ENCODE measurements around the gene RIC3. TPM values are rescaled to one million over a fixed set of nuclear protein-coding genes. Genes with fewer than 3 reads are reported as not detected.

Gene RIC3
- 2.3 and 3.2 TPM in 2 replicates for total RNA-seq

GRCh38 chr11:8168485-8169257, at the start of gene RIC3:
Gene RIC3 (minus strand): TSS chr11:8169025. CDS start chr11:8168989, 36 bp downstream.
- H3K27ac Mint-ChIP-seq, result no peak within 1 kb of the TSS
- no peak for DNase-seq (ENCODE audit: low spot score)
- H3K4me1 Mint-ChIP-seq (ENCODE audit: low read depth), result peaks cover 9% of the 10 kb centered on the region
- intact Hi-C loops (cut with micrococcal nuclease), result no loop called here
- peaks cover 32% of the 10 kb centered on the region for H3K27me3 Mint-ChIP-seq (ENCODE audit: low read depth)
- no peaks in the 10 kb centered on the region for H3K9me3 Mint-ChIP-seq
- peaks cover 2% of the 10 kb centered on the region for H3K36me3 Mint-ChIP-seq (ENCODE audit: low read depth)
- H3K4me3 Mint-ChIP-seq (ENCODE audit: low read depth), result peak within 1 kb of the TSS; percentile 71

- Mint-ChIP-seq H3K27ac (no peak overlapping the region), H3K4me3 (ENCODE audit: low read depth) (no peak overlapping the region), H3K27me3 (ENCODE audit: low read depth) (peaks cover 2% of the 10 kb centered on the region), H3K36me3 (ENCODE audit: low read depth) (no peaks in the 10 kb centered on the region), H3K9me3 (no peaks in the 10 kb centered on the region), H3K4me1 (ENCODE audit: low read depth) (peaks cover 2% of the 10 kb centered on the region)
- DNase-seq (ENCODE audit: low spot score), result no peak
- intact Hi-C loops (cut with micrococcal nuclease), result no loop called here
Observed at GRCh38 chr11:8218409-8218808, 49.6 kb upstream of the RIC3 start.

- no peak for DNase-seq (ENCODE audit: low spot score)
- Mint-ChIP-seq H3K4me3 (ENCODE audit: low read depth) (no peak overlapping the region), H3K4me1 (ENCODE audit: low read depth) (peaks cover 2% of the 10 kb centered on the region), H3K9me3 (no peaks in the 10 kb centered on the region), H3K27me3 (ENCODE audit: low read depth) (peaks cover 2% of the 10 kb centered on the region), H3K36me3 (ENCODE audit: low read depth) (no peaks in the 10 kb centered on the region), H3K27ac (no peak overlapping the region)
- intact Hi-C loops (cut with micrococcal nuclease), result no loop called here
Observed at GRCh38 chr11:8217926-8218325, 49.1 kb upstream of the RIC3 start.

- DNase-seq (ENCODE audit: low spot score), result no peak
- Mint-ChIP-seq H3K27me3 (ENCODE audit: low read depth) (peaks cover 2% of the 10 kb centered on the region), H3K4me3 (ENCODE audit: low read depth) (no peak overlapping the region), H3K4me1 (ENCODE audit: low read depth) (no peaks in the 10 kb centered on the region), H3K9me3 (no peaks in the 10 kb centered on the region), H3K36me3 (ENCODE audit: low read depth) (no peaks in the 10 kb centered on the region), H3K27ac (no peak overlapping the region)
- intact Hi-C loops (cut with micrococcal nuclease), result no loop called here
Observed at GRCh38 chr11:8217136-8217535, 48.3 kb upstream of the RIC3 start.

- Mint-ChIP-seq H3K27me3 (ENCODE audit: low read depth) (peaks cover 2% of the 10 kb centered on the region), H3K4me1 (ENCODE audit: low read depth) (no peaks in the 10 kb centered on the region), H3K27ac (no peak overlapping the region), H3K4me3 (ENCODE audit: low read depth) (no peak overlapping the region), H3K9me3 (no peaks in the 10 kb centered on the region), H3K36me3 (ENCODE audit: low read depth) (no peaks in the 10 kb centered on the region)
- intact Hi-C loops (cut with micrococcal nuclease), result no loop called here
- no peak for DNase-seq (ENCODE audit: low spot score)
Observed at GRCh38 chr11:8213376-8213775, 44.6 kb upstream of the RIC3 start.

GRCh38 chr11:8209208-8209807, 40.5 kb upstream of the RIC3 start:
- H3K27me3 Mint-ChIP-seq (ENCODE audit: low read depth), result peaks cover 14% of the 10 kb centered on the region
- no peak overlapping the region for H3K27ac Mint-ChIP-seq
- intact Hi-C loops (cut with micrococcal nuclease), result no loop called here
- H3K36me3 Mint-ChIP-seq (ENCODE audit: low read depth), result no peaks in the 10 kb centered on the region
- H3K9me3 Mint-ChIP-seq, result no peaks in the 10 kb centered on the region
- no peak overlapping the region for H3K4me3 Mint-ChIP-seq (ENCODE audit: low read depth)
- DNase-seq (ENCODE audit: low spot score), result no peak
- no peaks in the 10 kb centered on the region for H3K4me1 Mint-ChIP-seq (ENCODE audit: low read depth)

- no peak for DNase-seq (ENCODE audit: low spot score)
- intact Hi-C loops (cut with micrococcal nuclease), result no loop called here
- H3K4me3 Mint-ChIP-seq (ENCODE audit: low read depth), result no peak overlapping the region
- peaks cover 14% of the 10 kb centered on the region for H3K27me3 Mint-ChIP-seq (ENCODE audit: low read depth)
- H3K36me3 Mint-ChIP-seq (ENCODE audit: low read depth), result no peaks in the 10 kb centered on the region
- H3K4me1 Mint-ChIP-seq (ENCODE audit: low read depth), result no peaks in the 10 kb centered on the region
- no peaks in the 10 kb centered on the region for H3K9me3 Mint-ChIP-seq
- H3K27ac Mint-ChIP-seq, result no peak overlapping the region
Observed at GRCh38 chr11:8207080-8208000, 38.5 kb upstream of the RIC3 start.

GRCh38 chr11:8206251-8207079, 37.6 kb upstream of the RIC3 start:
- Mint-ChIP-seq H3K4me1 (ENCODE audit: low read depth) (no peaks in the 10 kb centered on the region), H3K4me3 (ENCODE audit: low read depth) (no peak overlapping the region), H3K36me3 (ENCODE audit: low read depth) (no peaks in the 10 kb centered on the region), H3K27ac (no peak overlapping the region), H3K9me3 (no peaks in the 10 kb centered on the region), H3K27me3 (ENCODE audit: low read depth) (peaks cover 14% of the 10 kb centered on the region)
- intact Hi-C loops (cut with micrococcal nuclease), result no loop called here
- DNase-seq (ENCODE audit: low spot score), result no peak

GRCh38 chr11:8205566-8205965, 36.7 kb upstream of the RIC3 start:
- Mint-ChIP-seq H3K4me1 (ENCODE audit: low read depth) (no peaks in the 10 kb centered on the region), H3K4me3 (ENCODE audit: low read depth) (no peak overlapping the region), H3K36me3 (ENCODE audit: low read depth) (no peaks in the 10 kb centered on the region), H3K27me3 (ENCODE audit: low read depth) (peaks cover 14% of the 10 kb centered on the region), H3K9me3 (no peaks in the 10 kb centered on the region), H3K27ac (no peak overlapping the region)
- intact Hi-C loops (cut with micrococcal nuclease), result no loop called here
- no peak for DNase-seq (ENCODE audit: low spot score)

GRCh38 chr11:8204596-8204995, 35.8 kb upstream of the RIC3 start:
- Mint-ChIP-seq H3K36me3 (ENCODE audit: low read depth) (no peaks in the 10 kb centered on the region), H3K27me3 (ENCODE audit: low read depth) (peaks cover 14% of the 10 kb centered on the region), H3K4me3 (ENCODE audit: low read depth) (no peak overlapping the region), H3K27ac (no peak overlapping the region), H3K4me1 (ENCODE audit: low read depth) (no peaks in the 10 kb centered on the region), H3K9me3 (no peaks in the 10 kb centered on the region)
- intact Hi-C loops (cut with micrococcal nuclease), result no loop called here
- DNase-seq (ENCODE audit: low spot score), result no peak

GRCh38 chr11:8204025-8204424, 35.2 kb upstream of the RIC3 start:
- H3K27me3 Mint-ChIP-seq (ENCODE audit: low read depth), result peaks cover 14% of the 10 kb centered on the region
- no peak for DNase-seq (ENCODE audit: low spot score)
- no peak overlapping the region for H3K4me3 Mint-ChIP-seq (ENCODE audit: low read depth)
- H3K27ac Mint-ChIP-seq, result no peak overlapping the region
- H3K9me3 Mint-ChIP-seq, result no peaks in the 10 kb centered on the region
- intact Hi-C loops (cut with micrococcal nuclease), result no loop called here
- no peaks in the 10 kb centered on the region for H3K36me3 Mint-ChIP-seq (ENCODE audit: low read depth)
- H3K4me1 Mint-ChIP-seq (ENCODE audit: low read depth), result no peaks in the 10 kb centered on the region

- no peak for DNase-seq (ENCODE audit: low spot score)
- Mint-ChIP-seq H3K9me3 (no peaks in the 10 kb centered on the region), H3K27ac (no peak overlapping the region)
Observed at GRCh38 chr11:8203414-8203715, 34.5 kb upstream of the RIC3 start.

More at GRCh38 chr11:8203414-8203715, 34.5 kb upstream of the RIC3 start:
- Mint-ChIP-seq H3K4me1 (ENCODE audit: low read depth) (no peaks in the 10 kb centered on the region), H3K36me3 (ENCODE audit: low read depth) (no peaks in the 10 kb centered on the region), H3K27me3 (ENCODE audit: low read depth) (peaks cover 14% of the 10 kb centered on the region), H3K4me3 (ENCODE audit: low read depth) (no peak overlapping the region)
- intact Hi-C loops (cut with micrococcal nuclease), result no loop called here
